Ovary (tissue), 9 donors: ENCODE measurements around the gene CYP2R1. TPM values are rescaled to one million over a fixed set of nuclear protein-coding genes. Genes with fewer than 3 reads are reported as not detected.

Experiments
- DNase-seq, 5 donors: peaks; one replicate each; pipeline ENCODE4 v3.0.0-alpha.2; 2019 to 2020
- H3K27ac ChIP-seq, 2 donors: fragments of 200-600 bp; one replicate each; pipeline versions ENCODE4 v1.5.1 to v1.8.0; 2019 to 2022
- H3K27me3 ChIP-seq: fragments of 200-600 bp; one replicate; pipeline ENCODE4 v1.8.0; 2022
- H3K36me3 ChIP-seq: fragments of 200-600 bp; sonication (generic); one replicate; pipeline ENCODE4 v1.5.1; 2019
- H3K4me1 ChIP-seq: one replicate; pipeline ENCODE4 v1.8.1; 2013; ENCODE audit warnings: mild to moderate bottlenecking, moderate library complexity; ENCODE audit not compliant: insufficient read depth
- H3K4me3 ChIP-seq: fragments of 200-600 bp; sonication (generic); one replicate; pipeline ENCODE4 v1.5.1; 2017
- H3K9me3 ChIP-seq, 2 donors: fragments of 200-600 bp in 1 of 2; sonication (generic) in 1 of 2; one replicate each; pipeline versions ENCODE4 v1.5.1 to v1.8.1; 2013 to 2019; ENCODE audit warnings: mild to moderate bottlenecking in 1 of 2, moderate library complexity in 1 of 2
- CTCF ChIP-seq, 3 donors: fragments of 450-650 bp in 2 of 3; fragments of 200-600 bp in 1 of 3; IDR thresholded peaks; one replicate each; pipeline versions ENCODE4 v1.5.1 to v1.8.0; 2016 to 2022; ENCODE audit warnings: antibody characterized with exemption in 3 of 3, mild to moderate bottlenecking in 1 of 3
- EP300 ChIP-seq: sonication (generic); formaldehyde crosslinking; IDR thresholded peaks from one replicate; pipeline ENCODE4 v1.6.1; 2017; ENCODE audit warnings: antibody characterized with exemption
- POLR2A ChIP-seq: fragments of 450-650 bp; IDR thresholded peaks from one replicate; pipeline ENCODE4 v1.6.1; 2017; ENCODE audit warnings: antibody characterized with exemption, mild to moderate bottlenecking, moderate library complexity
- WGBS, 3 donors: extraction: QIAGEN DNeasy Blood & Tissue Kit in 1 of 3; methylation state at CpG; one replicate each; pipeline versions ENCODE4 v1.1.5 to v1.1.7; 2013 to 2017; 5-methylcytosine and 5-hydroxymethylcytosine counted together
- intact Hi-C, 4 donors: fragments of 100-400 bp; cut with DNase I; formaldehyde crosslinking; loops; one replicate each; pipeline versions ENCODE4 v1.11.0 to v1.15.1; 2022 to 2023
- polyA plus RNA-seq, 2 donors: library from polyadenylated mRNA; stranded (reverse); fragments of 200-250 nt in 1 of 2; fragments of 350-450 nt in 1 of 2; fragmentation: Illumina TruSeq in 1 of 2; extraction: RNeasy Lipid Tissue Mini Kit (QIAGEN cat#74804) in 1 of 2; gene quantifications; one replicate each; pipeline ENCODE4 v1.2.3, GENCODE V29; 2013 to 2014
- total RNA-seq, 7 donors: library from RNA; depleted of rRNA in 2 of 7; stranded (reverse); fragments of >200 nt in 2 of 7; fragmentation: NEBNext Ultra II Directional in 3 of 7; extraction: Animal tissue kit (Norgen Biotek cat#: 25700) in 3 of 7; gene quantifications; one replicate each; pipeline versions ENCODE4 v1.1.0 to v1.2.4, GENCODE V29; 2016 to 2023
- donor health status: DM: no; HTN: no; CAD: no; lungs with moderate emphysema.
- donor health status: DM: no; HTN: no; CAD: no.
- donor health status: Bipolar disorder and iron deficiency.
- donor health status: DM: yes; HTN: yes; CAD: no.
- donor health status: DM: no; HTN: no; CAD: no.
- donor health status: DM: yes; HTN: yes; CAD: no.

The CYP2R1 gene
- total and polyA plus RNA-seq, 9 donors, result 6.0 to 8.9 (median 7.1) TPM

- Histone ChIP-seq H3K27ac (no peak overlapping the region), H3K4me1 (peaks cover 1% of the 10 kb centered on the region), H3K4me3 (peak overlapping the region; percentile 32), H3K27me3 (no peaks in the 10 kb centered on the region), H3K36me3 (no peaks in the 10 kb centered on the region), H3K9me3 (no peaks in the 10 kb centered on the region)
- intact Hi-C loops, result loop anchor here in 1 of 4 donors (10.0 kb wide), 1 partner anchor 371 kb away; no protein-coding TSS in a partner anchor
- TF ChIP-seq EP300 (no peak), POLR2A (no peak), CTCF (IDR thresholded peaks at IDR 0.05) (no peak)
- 9 to 12% (median 11%) methylated on average over 42 to 58 of the region's 58 CpGs for WGBS, 3 donors
- peak in 4 of 5 donors; percentile 21 to 56 (median 32) for DNase-seq
Measured at GRCh38 chr11:14905104-14906033, 13.3 kb upstream of the CYP2R1 start.

DNA sequence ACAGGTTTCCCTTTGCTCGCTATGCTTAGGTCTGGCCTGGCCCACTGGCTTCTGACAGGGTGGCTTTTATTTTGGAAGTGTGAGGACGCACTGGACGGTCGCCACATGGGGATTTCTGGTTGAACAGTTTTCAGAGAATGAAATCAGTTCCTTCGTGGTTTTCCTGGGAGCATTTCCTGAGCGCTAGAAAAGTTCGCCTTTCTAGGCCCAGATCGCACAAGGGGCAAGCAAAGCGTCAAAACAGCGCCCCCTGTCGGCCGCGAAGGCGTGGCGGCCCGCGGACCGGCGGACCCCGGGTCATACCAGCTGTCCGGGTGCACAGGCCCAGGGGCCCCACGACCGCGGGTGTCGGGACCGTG, 12.7 kb upstream of the CYP2R1 start:
- Histone ChIP-seq H3K27ac (no peak overlapping the region), H3K36me3 (no peaks in the 10 kb centered on the region), H3K27me3 (no peaks in the 10 kb centered on the region), H3K4me1 (peaks cover 1% of the 10 kb centered on the region), H3K9me3 (no peaks in the 10 kb centered on the region), H3K4me3 (peak overlapping the region; percentile 32)
- peak; percentile 63 to 87 (median 75) for DNase-seq
- WGBS, 3 donors, result 6 to 9% (median 7%) methylated on average over 21 to 26 of the region's 26 CpGs
- intact Hi-C loops, result loop anchor here in 1 of 4 donors (10.0 kb wide), 1 partner anchor 370 kb away; no protein-coding TSS in a partner anchor
- TF ChIP-seq EP300 (no peak), CTCF (IDR thresholded peaks at IDR 0.05) (peak; percentile 56 to 71 (median 69))

DNA sequence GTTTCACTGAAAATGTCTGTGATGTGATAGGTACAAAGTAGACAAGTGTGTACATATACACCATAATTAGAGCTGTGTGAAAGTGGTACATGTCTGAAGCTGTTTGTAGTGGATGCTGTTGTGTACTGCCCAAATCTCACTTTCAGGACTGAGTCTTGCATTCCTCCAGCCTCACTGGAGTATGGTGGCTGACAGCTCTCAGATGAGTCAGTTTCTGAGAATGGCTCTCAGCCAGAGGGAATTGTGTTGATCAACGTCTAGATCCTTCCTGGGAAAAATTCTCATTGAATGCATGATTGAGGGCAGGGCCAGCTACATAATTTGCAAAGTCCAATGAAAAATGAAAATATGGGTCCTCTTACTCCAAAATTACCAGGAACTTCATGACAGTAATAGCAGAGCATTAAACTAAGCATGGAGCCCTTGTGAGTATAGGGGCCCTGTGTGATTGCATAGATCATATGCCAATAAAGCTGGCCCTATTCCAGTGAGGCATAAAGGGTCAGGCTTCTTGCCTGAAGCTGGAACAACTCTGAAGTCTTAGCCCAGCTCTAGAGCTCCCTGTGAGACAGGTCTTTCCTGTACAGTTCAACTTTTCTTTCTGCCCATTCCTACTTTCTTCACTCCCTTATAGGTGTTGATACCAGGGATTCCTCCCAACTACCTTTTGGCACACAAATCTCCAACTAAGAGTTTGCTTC, 10.8 kb upstream of the CYP2R1 start:
- intact Hi-C loops, result loop anchor here in 1 of 4 donors (10.0 kb wide), 1 partner anchor 368 kb away; no protein-coding TSS in a partner anchor
- DNase-seq, result no peak
- H3K4me3 ChIP-seq, result no peak overlapping the region
- no peak overlapping the region for H3K27ac ChIP-seq
- H3K9me3 ChIP-seq, result no peaks in the 10 kb centered on the region
- H3K36me3 ChIP-seq, result no peaks in the 10 kb centered on the region
- 15 to 23% (median 15%) methylated on average over 1 of the region's 1 CpG for WGBS, 3 donors
- H3K4me1 ChIP-seq, result peaks cover 1% of the 10 kb centered on the region
- no peaks in the 10 kb centered on the region for H3K27me3 ChIP-seq
- TF ChIP-seq EP300 (no peak), POLR2A (no peak)

GRCh38 chr11:14898906-14899305, 6.9 kb upstream of the CYP2R1 start:
- H3K27me3 ChIP-seq, result no peaks in the 10 kb centered on the region
- H3K4me3 ChIP-seq, result no peak overlapping the region
- no peak overlapping the region for H3K27ac ChIP-seq
- H3K4me1 ChIP-seq, result no peaks in the 10 kb centered on the region
- WGBS, 3 donors, result 82 to 92% (median 83%) methylated on average over 2 of the region's 2 CpGs
- TF ChIP-seq CTCF (IDR thresholded peaks at IDR 0.05) (no peak), EP300 (no peak), POLR2A (no peak)
- DNase-seq, result no peak
- intact Hi-C loops, result loop anchor here in 1 of 4 donors (10.0 kb wide), 1 partner anchor 374 kb away; the partner anchor contains the start of gene PSMA1
- no peaks in the 10 kb centered on the region for H3K9me3 ChIP-seq
- H3K36me3 ChIP-seq, result no peaks in the 10 kb centered on the region
